Neural progenitor cell (in vitro differentiated cells): ENCODE measurements around the gene EIF4G3.

Experiments used
- EZH2 ChIP-seq: fragments of 200-600 bp; sonication (generic); IDR thresholded peaks from 2 replicates; pipeline ENCODE4 v1.6.1; 2017; ENCODE audit warnings: antibody characterized with exemption, mild to moderate bottlenecking, moderate library complexity
- EZH2phosphoT487 ChIP-seq: fragments of 200-600 bp; sonication (generic); IDR thresholded peaks from 2 replicates; pipeline ENCODE4 v1.6.1; 2017; ENCODE audit warnings: antibody characterized with exemption
- TF ChIP-seq, protein P1 (sequence below): fragments of 200-600 bp; sonication (generic); IDR thresholded peaks from 2 replicates; pipeline ENCODE4 v1.5.1; 2017; ENCODE audit warnings: antibody characterized with exemption, mild to moderate bottlenecking

DNA sequence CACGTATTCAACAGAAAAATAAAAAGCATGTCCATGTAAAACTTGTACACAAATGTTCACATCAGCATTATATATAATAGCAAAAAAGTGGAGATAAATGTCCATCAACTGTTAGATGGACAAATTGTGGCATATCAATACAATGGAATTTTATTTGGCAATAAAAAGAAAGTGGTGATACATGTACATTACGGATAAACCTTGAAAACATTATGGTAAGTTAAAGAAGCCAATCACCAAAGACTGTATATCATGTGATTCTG lies 76.9 kb downstream of the EIF4G3 start:
- no peak for TF ChIP-seq EZH2
- TF ChIP-seq, protein P1, sequence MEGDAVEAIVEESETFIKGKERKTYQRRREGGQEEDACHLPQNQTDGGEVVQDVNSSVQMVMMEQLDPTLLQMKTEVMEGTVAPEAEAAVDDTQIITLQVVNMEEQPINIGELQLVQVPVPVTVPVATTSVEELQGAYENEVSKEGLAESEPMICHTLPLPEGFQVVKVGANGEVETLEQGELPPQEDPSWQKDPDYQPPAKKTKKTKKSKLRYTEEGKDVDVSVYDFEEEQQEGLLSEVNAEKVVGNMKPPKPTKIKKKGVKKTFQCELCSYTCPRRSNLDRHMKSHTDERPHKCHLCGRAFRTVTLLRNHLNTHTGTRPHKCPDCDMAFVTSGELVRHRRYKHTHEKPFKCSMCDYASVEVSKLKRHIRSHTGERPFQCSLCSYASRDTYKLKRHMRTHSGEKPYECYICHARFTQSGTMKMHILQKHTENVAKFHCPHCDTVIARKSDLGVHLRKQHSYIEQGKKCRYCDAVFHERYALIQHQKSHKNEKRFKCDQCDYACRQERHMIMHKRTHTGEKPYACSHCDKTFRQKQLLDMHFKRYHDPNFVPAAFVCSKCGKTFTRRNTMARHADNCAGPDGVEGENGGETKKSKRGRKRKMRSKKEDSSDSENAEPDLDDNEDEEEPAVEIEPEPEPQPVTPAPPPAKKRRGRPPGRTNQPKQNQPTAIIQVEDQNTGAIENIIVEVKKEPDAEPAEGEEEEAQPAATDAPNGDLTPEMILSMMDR: no peak
- no peak for TF ChIP-seq EZH2phosphoT487
